ENCODE data around the gene GHR.

GRCh38 chr5:42605490-42605889 lies 182.3 kb downstream of the GHR start:
- no peak for TF ChIP-seq CTCF (conservative IDR thresholded peaks at IDR 0.05; ENCODE audit: low read length)
- TF ChIP-seq EZH2phosphoT487 (IDR thresholded peaks at IDR 0.05; ENCODE audit: borderline replicate concordance): no peak

Data from Loucy (cell line).